DMS153 (cell line): Measurements from ENCODE around the gene UBASH3A.
A peak's percentile ranks its signal among the peaks of the same experiment; 100 is the strongest.
"Not testable (repeated sequence)": the region's sequence is repeated elsewhere in the genome, so short reads cannot be mapped to it uniquely, and the experiment has no call there.

ENCODE experiments used
- DNase-seq: peaks from one replicate; lab custom pipeline; 2025; lab: John Stamatoyannopoulos, UW

UBASH3A gene

GRCh38 chr21:42468491-42469131 lies 64.9 kb downstream of the UBASH3A start:
- DNase-seq, result no peak

GRCh38 chr21:42469272-42469671 lies 65.6 kb downstream of the UBASH3A start:
- no peak for DNase-seq

DNA sequence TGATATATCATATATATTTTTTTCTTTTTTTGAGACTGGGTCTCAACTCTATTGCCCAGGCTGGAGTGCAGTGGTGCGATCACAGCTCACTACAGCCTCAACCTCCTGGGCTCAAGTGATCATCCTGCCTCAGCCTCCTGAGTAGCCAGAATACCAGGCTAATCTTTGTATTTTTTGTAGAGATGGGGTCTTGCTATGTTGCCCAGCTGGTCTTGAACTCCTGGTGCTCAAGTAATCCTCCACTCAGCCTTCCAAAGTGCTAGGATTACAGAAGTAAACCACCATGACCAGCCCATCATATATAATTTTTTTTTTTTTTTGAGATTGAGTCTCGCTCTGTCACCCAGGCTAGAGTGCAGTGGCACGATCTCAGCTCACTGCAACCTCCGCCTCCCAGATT lies 66.0 kb downstream of the UBASH3A start:
- DNase-seq, result not testable (repeated sequence)

DNA sequence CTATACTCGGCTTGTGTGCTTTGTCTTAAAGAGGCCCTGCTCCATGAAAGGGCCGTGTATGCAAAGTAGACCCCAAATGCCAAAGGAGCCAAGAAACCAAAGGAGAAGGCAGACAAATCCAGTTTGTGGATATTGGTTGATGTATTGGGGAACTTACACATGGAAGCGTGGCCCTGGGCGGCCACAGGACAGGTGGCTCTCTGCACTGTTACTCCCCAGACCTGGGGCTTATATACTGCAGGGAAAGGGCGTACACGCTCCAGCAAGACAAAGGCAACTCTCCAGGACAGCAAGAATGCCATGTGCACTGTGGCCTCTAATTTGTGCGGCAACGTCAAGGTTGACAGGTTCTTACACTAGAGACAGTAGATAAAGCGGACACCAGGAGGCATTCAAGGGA lies 67.5 kb downstream of the UBASH3A start:
- no peak for DNase-seq

GRCh38 chr21:42471716-42472330 lies 68.1 kb downstream of the UBASH3A start:
- DNase-seq, result no peak

DNA sequence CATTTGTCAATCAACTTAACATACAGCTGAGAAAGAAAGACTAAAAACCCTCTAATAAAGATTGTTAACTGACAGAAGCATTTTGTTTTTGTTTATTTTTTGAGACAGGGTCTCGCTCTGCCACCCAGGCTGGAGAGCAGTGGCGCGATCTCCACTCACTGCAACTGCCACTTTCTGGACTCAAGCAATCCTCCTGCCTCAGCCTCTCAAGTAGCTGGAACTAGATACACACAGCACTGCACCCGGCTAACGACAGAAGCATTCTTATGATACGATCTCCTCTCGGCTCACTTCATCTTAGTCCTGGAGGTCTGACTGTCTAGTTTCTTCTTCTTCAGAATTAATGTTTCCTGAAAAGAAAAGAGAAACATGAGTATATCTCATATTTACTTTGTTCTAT lies 68.8 kb downstream of the UBASH3A start:
- no peak for DNase-seq

- DNase-seq, result no peak
Measured at GRCh38 chr21:42473498-42474042, 69.9 kb downstream of the UBASH3A start.

- peak; percentile 81 for DNase-seq
Measured at GRCh38 chr21:42474043-42474831, 70.5 kb downstream of the UBASH3A start.

- no peak for DNase-seq
Measured at GRCh38 chr21:42475036-42475435, 71.3 kb downstream of the UBASH3A start.

DNA sequence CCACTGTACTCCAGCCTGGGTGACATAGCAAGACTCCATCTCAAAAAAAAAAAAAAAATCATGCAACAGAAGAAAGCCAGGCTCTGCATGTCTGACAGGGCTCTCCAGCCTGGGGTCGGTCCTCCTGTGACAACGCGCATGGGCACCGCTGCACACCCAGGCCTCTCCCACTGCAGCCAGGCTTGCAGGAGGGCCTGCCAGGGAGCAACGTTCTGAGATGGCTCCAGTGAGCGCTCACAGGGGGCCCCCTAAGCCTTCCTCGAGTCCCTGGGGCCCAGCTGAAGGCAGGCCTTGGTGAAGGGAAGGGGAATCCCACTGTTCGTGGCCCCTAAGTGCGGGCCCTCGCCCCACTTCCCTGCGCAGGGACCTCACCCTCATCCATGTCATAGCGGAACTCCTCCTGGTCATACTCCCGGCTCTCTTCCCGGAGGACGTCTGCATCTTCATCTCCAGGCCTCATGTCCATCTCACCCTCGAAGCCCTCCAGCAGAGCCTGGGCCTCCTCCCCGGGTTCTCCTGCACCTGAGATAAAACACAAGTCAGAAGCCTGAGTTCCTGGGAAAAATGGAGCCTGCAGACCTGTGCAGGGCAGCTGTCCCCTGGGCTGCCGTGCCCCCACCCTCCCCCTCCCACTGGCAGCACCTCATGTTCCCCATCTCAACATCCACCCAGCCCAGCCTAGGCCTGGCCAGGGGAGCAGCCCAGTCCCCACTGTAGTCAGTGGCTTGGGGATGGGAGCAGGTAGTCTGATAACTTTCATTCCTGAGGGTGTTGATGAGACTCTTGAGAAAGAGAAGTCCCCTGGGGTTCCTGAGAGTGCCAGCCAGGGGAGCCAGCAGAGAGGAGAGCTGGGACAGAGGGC lies 72.1 kb downstream of the UBASH3A start:
- DNase-seq, result no peak

DNA sequence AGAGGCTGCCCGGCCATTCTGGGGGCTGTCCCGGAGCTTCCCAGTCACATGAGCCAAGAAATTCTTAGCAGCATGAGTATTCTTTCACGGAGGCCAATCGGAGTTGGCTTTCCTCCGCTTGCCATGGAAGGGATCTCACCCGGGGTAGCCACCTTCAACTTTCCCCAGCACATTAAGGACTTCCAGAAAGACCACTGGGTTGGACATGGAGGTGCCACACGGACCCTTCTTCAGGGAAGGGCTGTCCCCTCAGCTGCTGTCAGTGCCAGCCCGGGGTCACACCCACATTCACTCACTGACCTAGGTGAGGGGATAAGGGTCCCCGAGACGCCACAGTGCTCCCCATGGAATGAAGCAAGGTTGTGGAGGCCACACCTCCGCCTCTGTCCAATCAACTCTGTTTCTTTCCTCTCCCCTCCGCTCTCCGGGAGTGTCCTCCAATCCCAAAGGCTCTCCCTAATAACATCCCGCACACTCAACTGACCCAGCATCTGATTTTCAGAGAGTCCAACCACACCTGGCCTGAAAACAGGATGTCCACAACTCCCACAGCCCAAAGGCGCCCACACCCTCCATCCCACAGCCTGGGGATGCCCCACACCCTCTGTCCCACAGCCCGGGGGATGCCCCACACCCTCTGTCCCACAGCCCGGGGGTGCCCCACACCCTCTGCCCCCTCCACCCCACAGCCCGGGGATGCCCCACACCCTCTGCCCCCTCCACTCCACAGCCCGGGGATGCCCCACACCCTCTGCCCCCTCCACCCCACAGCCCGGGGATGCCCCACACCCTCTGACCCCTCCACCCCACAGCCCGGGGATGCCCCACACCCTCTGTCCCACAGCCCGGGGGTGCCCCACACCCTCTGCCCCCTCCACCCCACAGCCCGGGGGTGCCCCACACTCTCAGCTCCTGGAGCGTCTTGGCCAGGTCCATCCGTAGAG lies 73.0 kb downstream of the UBASH3A start:
- DNase-seq, result no peak

GRCh38 chr21:42478504-42478903 lies 74.8 kb downstream of the UBASH3A start:
- no peak for DNase-seq

DNA sequence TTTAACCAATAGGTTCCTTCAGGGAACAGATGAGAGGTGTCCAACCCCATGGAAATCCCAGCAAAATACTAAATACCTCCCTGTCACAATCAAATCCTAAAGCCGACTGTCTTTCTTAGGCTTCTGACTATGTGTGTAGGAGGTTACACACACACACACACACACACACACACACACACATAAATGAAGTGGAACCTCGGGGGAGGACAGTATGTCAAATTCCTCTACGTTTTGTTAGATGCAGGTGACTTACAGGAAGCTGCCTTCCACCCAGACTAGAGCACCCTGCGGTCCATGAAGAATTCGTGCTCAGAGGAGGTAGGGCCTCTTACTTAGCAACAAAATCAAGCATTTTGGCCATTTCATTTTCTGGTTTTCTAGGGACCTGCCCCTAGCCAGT lies 75.9 kb downstream of the UBASH3A start:
- no peak for DNase-seq

- no peak for DNase-seq
Measured at GRCh38 chr21:42480736-42481135, 77.0 kb downstream of the UBASH3A start.

DNA sequence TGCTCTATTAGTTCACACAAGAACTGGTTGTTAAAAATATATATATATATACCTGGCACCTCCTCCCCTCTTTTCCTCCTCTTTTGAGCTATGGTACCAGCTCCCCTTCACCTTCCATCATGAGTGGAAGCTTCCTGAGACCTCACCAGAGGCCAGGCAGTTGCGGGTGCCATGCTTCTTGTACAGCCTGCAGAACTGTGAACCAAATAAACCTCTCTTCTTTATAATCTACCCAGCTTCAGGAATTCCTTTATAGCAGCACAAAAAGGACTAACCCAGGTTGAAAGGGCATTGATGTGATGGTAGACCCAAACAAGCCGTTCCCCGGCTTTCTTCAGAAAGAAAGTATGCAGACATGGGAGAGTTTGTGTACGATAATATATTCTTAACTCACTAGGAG lies 77.5 kb downstream of the UBASH3A start:
- no peak for DNase-seq

GRCh38 chr21:42484966-42485365 lies 81.3 kb downstream of the UBASH3A start:
- no peak for DNase-seq

DNA sequence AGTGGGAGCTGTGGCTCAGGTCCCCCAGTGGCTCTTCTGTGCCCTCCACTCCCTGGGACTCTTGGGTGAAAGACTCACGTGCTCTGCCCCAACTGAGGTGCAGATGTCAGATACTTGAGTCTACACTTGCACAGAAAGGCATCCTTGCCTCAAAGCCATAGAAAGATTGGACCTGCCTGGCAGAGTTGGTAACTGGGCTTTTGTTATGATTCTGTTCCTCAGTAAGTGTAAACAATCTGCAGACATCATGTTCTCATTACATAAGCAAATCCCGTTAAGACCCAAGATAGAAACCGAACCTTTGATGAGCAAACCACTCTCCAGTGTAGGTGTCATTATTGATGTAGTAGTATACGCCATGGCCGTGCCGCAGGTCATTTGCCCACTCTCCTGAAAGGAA lies 82.4 kb downstream of the UBASH3A start:
- no peak for DNase-seq

GRCh38 chr21:42486531-42486930 lies 82.8 kb downstream of the UBASH3A start:
- DNase-seq, result no peak

GRCh38 chr21:42489006-42489563 lies 85.4 kb downstream of the UBASH3A start:
- no peak for DNase-seq

GRCh38 chr21:42489991-42490390 lies 86.3 kb downstream of the UBASH3A start:
- no peak for DNase-seq

GRCh38 chr21:42490720-42491119 lies 87.0 kb downstream of the UBASH3A start:
- no peak for DNase-seq
